Posterior cingulate gyrus (tissue), 11 donors: ENCODE measurements around the gene GALNT1.
"Not testable (repeated sequence)": the region's sequence is repeated elsewhere in the genome, so short reads cannot be mapped to it uniquely, and the experiment has no call there.

Experiments used
- DNase-seq, 10 donors: peaks; one replicate each; pipeline versions ENCODE4 v3.0.0 to v3.0.0-alpha.2; 2020 to 2021; ENCODE audit warnings: mixed read lengths in 3 of 10
- intact Hi-C: fragments of 100-400 bp; cut with DNase I; formaldehyde crosslinking; loops from one replicate; pipeline ENCODE4 v1.15.1; 2023

Gene GALNT1

DNA sequence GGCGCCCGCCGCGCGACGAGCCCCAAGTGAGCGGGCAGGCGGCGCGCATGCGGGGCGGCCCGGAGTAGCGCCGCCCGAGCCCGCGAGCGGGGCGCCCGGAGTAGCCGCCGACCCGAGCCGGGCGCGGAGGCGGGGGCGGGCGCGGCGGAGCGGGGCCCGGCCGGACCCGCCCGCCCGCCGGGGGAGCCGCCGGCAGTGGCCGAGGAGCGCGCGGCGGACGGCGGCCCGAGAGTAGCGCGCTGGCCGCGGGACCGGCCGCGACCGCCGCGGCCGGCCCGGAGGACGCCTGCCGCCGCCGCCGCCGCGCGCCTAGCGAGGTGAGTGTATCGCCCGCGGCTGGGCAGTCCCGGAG, at the start of gene GALNT1:
Gene GALNT1 (plus strand): TSS at position 195 of the 352 bp plus-strand sequence. CDS start 72,923 bp downstream, outside the sequence.
- intact Hi-C loops, result loop anchor here (5.0 to 10.0 kb wide), 3 partner anchors 84 to 393 kb away; partner anchors contain the start of genes INO80C and RMP24
- DNase-seq, result peak in 1 of 10 donors; percentile 18

- intact Hi-C loops, result no loop called here
- no peak for DNase-seq
Observed at GRCh38 chr18:35533916-35534405, 47.6 kb upstream of the GALNT1 start.

DNA sequence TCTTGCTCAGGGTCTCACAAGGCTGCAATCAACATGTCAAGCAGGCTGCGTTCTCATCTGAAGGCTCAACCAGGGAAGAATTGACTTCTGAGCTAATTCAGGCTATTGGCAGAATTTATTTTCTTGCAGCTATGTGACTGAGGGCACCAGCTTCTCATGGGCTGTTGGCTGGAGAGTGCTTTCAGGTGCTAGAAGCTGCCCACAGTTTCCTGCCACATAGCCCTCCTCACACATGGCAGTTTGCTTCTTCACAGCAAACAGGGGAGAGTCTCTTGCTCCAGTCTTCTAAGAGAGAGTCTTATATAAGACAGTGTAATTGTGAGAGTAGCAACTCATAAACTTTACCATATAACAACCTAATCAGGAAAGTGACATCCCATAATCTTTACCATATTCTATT, 46.2 kb upstream of the GALNT1 start:
- no peak for DNase-seq
- intact Hi-C loops, result no loop called here

DNA sequence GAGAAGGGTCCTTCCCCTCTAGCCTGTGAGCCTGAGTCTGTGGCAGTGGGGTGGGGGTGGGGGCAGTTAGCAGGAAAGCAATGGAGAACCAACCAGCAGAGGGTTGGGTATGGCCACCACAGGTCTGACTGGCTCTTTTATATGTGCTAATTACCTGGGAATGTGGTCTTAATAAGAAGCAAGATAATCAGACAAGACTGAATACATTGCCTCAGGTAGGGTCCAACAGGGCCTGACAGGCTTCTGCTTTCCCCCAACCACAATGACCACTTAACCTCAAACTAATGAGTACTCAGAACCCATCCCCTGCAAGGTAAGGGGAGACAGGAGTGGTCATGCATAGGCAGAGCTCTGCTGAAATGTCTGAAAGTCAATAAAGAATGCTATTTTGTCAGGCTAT, 39.2 kb upstream of the GALNT1 start:
- no peak for DNase-seq
- intact Hi-C loops, result no loop called here

- DNase-seq, result no peak
- intact Hi-C loops, result no loop called here
Observed at GRCh38 chr18:35547008-35547605, 34.4 kb upstream of the GALNT1 start.

DNA sequence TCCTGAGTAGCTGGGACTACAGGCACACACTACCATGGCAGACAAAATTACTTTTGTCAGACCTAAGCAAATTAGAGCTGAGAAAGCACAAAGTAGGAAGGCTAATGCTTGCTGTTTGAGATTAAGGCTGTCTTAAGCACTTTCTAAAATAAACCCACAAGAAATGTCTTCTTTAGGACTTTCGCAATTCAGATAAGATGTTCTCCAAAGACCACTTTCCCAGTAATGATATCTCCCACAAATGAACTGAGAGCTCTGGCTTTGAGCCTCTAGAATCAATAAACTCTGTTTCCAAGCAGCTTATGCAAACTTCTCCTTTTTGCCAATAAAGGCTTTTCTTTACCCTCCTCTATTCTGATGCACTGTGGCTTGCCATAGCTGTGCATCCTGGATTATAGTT, 32.0 kb upstream of the GALNT1 start:
- no peak for DNase-seq
- intact Hi-C loops, result no loop called here

DNA sequence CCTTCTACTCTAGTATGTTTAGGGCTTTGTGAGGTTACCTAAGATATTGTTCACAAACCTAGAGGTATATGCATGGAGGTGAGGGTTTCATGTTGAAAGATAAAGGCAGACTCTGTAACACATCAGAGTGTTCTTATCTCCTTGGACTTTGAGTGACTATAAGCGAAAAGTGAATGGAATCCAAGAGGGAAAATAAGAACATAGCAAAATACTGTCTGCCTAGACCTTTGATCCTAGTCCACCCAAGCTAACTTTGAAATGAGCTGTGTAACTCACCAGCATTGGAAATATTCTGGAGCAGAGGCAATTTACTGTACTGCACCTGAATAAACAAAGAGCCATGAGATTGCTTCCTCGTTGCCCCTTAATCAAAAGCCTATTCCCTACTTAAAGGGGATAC, 28.2 kb upstream of the GALNT1 start:
- intact Hi-C loops, result no loop called here
- no peak for DNase-seq

- DNase-seq, intact Hi-C loops: not testable (repeated sequence)
Observed at GRCh38 chr18:35555538-35555937, 26.0 kb upstream of the GALNT1 start.

DNA sequence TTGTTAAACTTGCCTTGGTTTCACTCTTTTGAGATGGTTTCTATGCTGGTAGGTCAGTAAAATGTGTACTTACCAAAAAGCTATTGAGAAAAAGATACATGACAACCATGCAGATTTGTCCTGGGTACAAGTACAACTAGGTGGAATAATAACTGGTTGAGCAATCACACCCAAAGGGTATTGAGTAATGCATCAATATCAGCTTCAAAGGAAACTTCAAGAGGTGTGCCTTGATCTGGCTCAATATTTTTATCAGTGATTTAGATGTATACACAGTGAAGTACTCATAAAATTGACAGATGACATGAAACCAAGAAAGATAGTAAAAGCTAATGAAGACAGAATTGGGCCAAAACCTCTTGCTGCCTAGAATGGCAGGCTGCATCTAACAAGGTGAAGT, 21.7 kb upstream of the GALNT1 start:
- DNase-seq, result no peak
- intact Hi-C loops, result no loop called here

- no peak for DNase-seq
- intact Hi-C loops, result no loop called here
Observed at GRCh38 chr18:35564795-35565453, 16.6 kb upstream of the GALNT1 start.

DNA sequence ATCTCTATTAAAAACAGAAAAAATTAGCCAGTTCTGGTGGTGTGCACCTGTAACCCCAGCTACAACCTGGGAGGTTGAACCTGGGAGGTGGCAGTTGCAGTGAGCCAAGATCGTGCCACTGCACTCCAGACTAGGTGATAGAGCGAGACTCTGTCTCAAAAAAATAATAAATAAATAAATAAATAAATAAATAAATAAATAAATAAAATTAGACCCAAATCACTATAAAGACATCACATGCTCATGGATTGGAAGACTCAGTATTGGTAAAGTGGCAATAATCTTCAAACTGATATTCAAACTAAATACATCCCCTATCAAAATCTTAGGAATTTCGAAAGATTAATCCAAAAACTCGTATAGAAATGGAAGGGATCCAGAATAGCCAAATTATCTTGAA, 15.5 kb upstream of the GALNT1 start:
- DNase-seq, result no peak

DNA sequence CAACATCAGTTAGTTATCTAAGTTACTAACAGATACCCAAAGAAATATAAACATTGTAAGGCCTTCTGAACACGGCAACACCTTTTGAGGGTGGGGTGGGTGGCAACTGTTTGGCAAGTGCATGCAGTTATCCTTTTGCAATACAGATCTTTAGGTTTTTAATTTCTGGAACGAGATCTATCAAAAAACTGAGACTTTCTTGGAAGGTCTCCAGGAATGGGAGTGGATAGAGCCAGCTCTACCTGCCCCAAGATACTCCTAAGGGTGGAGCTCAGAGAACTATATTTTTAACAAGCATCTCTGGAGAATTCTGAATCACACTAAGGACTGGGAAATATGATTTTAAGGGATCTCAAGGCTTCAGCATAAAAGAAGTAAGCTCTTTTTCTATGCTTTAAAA, 11.4 kb upstream of the GALNT1 start:
- intact Hi-C loops, result loop anchor here (10.0 kb wide), 1 partner anchor 155 kb away; no protein-coding TSS in a partner anchor
- no peak for DNase-seq

More for the DNA sequence above, 15.5 kb upstream of the GALNT1 start:
- intact Hi-C loops, result no loop called here

DNA sequence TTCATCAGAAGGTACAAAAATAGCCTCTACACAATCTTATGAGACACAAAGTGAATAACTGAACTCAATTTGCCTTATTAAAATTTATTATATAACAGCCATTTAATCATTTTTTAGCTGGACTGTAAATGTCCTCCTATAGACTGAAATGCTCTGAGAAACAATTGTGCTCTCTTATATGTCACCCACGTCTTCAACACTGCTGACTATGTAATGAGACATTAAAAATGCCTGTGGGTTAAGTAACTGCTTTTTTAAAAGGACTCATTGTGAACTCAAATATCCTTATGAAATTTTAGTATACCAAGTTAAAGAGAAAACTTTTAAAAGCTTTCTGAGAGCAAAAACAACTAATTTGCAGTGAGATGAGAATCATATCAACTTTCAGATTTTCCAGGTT, 10.4 kb upstream of the GALNT1 start:
- DNase-seq, result no peak
- intact Hi-C loops, result loop anchor here (10.0 kb wide), 1 partner anchor 156 kb away; no protein-coding TSS in a partner anchor

- DNase-seq, result no peak
- intact Hi-C loops, result loop anchor here (10.0 kb wide), 1 partner anchor 158 kb away; no protein-coding TSS in a partner anchor
Observed at GRCh38 chr18:35572644-35573043, 8.9 kb upstream of the GALNT1 start.

GRCh38 chr18:35573531-35573930, 8.0 kb upstream of the GALNT1 start:
- intact Hi-C loops, result loop anchor here (10.0 kb wide), 1 partner anchor 159 kb away; no protein-coding TSS in a partner anchor
- DNase-seq, result no peak

DNA sequence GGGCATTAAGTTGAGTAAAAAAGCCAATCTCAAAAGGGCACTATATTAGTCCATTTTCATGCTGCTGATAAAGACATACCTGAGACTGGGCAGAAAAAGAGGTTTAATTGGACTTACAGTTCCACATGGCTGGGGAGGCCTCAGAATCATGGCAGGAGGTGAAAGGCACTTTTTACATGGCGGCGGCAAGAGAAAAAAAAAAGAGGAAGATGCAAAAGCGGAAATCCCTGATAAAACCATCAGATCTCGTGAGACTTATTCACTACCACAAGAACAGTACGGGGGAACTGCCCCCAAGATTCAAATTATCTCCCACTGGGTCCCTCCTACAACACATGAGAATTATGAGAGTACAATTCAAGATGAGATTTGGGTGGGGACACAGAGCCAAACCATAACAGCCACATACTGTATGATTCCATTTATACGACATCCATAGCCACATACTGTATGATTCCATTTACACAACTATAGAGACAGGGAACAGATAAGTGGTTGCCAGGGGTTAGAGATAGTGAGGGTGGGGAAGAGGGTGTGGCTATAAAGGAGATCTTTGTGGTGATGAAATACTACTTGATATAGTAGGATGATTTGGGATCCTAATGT, 5.2 kb upstream of the GALNT1 start:
- intact Hi-C loops, result loop anchor here (10.0 kb wide), 1 partner anchor 162 kb away; no protein-coding TSS in a partner anchor
- DNase-seq, result not testable (repeated sequence)

DNA sequence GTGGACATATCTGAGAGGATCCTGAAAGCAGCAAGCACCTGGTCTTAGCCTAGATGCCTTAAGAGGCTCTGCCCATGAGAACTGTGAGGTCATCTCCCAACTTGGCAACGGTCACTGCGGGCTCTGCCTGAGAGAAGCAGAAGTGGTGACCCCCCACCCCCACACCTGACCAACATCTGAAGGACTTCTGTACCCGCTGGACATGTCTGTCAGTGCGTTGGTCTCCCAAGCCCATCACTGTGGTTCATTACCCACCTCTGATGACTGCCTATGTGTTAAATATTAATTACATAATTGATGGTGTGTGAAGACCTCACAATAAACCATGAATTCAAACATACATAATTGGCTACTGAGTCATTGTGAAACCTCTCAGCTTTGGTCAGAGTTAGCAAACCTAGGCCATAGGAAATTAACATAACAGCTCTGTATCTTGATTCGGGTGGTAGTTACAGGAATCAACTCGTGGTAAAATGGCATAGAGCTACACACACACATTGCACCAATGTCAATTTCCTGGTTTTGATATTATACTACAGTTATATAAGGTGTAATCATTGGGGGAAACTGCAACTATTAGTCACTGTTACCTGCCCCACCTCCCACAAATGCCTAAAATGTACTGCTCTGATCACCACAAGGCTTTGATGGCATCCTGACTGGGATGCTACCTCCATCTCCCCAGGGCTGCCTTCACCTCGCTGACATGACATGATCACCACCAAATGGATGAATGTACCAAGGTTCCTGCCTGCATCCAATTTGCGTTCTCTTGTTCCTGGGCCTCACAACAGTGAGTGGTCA, 4.3 kb upstream of the GALNT1 start:
- intact Hi-C loops, result loop anchor here (10.0 kb wide), 1 partner anchor 162 kb away; no protein-coding TSS in a partner anchor
- no peak for DNase-seq

DNA sequence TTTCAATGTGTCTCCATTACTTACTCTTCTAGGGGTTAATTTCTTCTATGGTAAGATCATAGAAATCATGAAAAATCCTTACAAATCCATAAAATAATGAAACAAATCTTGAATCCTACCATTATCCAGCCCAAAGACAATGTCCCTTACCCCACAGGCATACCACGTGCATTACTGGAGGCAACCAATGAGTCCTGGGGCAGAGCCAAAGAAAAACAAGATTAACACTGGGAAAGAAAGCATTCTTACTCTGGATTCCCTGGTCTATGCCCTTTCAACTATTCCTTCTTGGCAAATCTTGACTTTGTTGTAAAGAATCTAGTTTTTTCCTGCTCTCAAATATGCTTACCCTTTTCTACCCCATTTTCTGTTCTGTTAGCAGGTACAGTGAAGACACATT, 3.1 kb upstream of the GALNT1 start:
- intact Hi-C loops, result loop anchor here (10.0 kb wide), 1 partner anchor 164 kb away; no protein-coding TSS in a partner anchor
- no peak for DNase-seq

DNA sequence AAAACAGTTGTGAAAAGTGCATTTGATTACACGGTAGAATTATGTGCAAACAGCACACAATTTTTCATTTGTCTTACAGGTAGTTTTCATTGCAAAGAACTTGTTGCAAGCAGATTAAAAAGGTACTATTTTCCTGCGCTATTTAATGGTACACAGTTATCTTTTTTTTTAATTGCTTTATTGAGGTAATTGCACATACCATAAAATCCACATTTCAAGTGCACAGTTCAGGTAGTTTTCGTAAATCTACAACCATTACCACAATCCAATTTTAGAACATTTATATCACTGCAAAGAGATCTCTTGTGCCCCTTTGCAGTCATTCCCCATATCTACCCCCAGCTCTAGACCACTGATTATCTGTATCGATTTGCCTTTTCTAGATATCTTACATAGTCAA, 2.6 kb upstream of the GALNT1 start:
- DNase-seq, result no peak
- intact Hi-C loops, result loop anchor here (10.0 kb wide), 1 partner anchor 164 kb away; no protein-coding TSS in a partner anchor
